Epidermal melanocyte (primary cell): ENCODE data around the gene ERGIC1.
"Not testable (repeated sequence)": the region's sequence is repeated elsewhere in the genome, so short reads cannot be mapped to it uniquely, and the experiment has no call there.

Source experiments
- DNase-seq: peaks from one replicate; pipeline ENCODE4 v3.0.0; 2011; ENCODE audit warnings: low spot score; ENCODE audit not compliant: insufficient read length

Gene ERGIC1

DNA sequence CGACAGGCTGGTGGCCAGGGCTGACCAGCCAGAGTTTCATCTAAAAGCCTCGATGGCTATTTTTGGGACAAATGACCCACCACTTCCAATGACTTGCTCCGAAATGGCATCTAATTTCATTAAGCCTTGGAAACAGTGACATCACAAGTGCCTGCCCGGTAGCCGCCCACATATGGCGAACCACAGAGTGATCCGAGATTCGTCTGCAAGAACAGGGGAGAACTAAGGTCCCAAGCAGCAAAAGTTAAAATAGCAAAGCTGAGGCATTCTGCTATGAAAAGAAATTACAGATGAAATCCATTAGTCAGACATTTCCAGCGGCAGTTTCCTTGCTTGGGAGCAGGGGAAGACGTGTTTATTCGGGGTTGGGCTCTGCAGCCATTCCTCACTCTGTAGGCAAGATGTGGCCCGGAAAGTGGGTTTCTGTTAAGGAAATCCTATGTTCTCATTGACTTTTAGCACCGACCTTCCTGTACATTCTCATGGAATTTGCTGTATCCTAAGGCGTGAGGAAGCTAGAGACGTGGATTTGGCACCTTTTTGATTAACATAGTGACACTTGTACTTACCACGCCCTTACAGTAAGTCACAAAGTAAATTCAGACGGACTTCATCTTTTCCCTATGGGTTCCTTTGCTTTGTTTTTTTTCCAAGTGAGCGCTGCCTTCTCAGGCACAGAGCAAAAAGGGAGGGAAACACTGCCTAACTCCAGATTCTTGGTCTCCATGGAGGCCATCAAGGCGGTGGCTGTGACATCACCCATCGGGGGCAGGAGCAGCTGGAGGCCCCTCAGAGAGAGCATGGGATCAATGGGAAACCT, 45.1 kb downstream of the ERGIC1 start:
- no peak for DNase-seq

DNA sequence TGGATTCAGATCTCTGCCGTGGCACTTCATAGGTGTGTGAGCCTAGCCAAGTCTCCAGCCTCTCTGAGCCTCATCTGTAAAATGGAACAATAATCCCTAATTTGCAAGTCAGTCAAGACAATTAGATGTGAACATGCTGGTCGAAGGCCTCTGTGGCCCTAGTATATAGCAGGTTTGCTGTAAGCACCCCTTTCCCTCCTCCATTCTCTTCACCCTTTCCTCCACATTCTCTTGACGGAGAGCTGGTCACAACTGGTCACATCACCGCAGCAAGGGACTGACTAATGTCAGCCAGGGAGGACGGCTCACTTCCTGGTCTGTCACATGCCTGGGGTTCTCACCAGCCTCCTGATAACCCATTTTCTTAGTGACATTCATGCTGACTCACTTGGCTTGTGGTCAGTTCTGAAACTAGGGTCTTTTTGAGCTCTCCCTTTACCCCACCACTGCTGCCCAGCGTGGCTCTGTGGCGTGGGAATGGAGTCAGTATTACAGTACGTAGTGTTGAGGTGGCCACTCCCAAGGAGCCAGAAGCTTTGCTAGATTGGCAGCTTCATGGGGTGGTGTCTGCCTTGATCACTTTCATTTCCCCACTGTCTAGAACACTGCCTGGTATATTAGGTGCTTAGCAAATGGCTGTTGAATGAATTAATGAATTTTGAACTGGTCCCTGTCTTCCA, 47.8 kb downstream of the ERGIC1 start:
- no peak for DNase-seq

DNA sequence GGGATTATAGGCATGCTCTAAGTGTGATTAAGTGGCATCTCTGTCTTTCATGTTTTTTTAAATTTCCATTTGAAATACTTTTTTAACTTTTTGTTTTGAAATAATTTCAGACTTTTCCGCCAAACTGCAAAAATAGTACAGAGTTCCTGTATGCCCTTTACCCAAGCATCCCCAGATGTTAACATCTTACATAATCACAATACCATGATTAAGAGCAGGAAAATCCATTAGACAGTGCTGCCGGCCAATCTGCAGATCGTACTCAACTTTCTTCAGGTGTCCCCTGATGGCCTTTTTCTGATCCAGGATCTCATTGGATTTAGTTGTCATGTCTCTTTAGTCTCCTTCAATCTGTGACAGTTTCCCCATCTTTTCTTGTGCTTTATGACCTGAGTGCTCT, 49.0 kb downstream of the ERGIC1 start:
- DNase-seq: no peak

DNA sequence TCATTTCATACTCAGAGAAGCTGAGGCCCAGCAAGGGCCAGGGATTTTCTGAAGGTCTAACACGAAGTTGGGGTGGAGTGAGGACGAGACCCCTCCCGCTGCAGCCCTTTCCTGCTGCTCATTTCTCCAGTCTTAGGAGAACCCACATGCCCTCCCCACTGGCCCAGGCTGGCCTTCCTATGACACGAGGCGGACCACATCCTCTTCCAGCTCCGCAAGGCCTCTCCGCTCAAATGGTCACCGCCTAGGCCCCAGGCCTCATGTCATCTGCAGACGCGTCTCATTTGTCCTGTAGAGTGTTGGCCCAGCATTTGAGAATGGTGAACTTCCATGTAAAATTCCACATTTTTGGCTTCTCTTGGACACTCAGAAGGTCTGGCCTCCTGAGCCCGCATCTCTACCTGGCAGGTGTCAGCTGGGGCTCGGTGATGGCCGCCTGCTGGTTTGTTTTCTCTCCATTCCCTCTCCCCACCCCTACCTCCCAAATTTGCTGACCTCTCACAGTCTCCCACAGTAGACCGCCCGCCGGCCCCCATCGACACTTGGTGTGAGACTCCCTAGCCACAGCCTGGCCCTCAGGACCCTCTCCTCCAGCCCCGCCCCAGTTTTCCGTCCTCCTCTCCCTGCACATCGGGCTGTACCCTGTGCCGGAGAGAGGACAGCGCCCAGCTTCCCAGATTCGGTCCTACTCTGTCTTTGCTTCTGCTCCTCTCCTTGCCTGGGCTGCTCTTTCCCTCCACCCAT, 51.7 kb downstream of the ERGIC1 start:
- no peak for DNase-seq

DNA sequence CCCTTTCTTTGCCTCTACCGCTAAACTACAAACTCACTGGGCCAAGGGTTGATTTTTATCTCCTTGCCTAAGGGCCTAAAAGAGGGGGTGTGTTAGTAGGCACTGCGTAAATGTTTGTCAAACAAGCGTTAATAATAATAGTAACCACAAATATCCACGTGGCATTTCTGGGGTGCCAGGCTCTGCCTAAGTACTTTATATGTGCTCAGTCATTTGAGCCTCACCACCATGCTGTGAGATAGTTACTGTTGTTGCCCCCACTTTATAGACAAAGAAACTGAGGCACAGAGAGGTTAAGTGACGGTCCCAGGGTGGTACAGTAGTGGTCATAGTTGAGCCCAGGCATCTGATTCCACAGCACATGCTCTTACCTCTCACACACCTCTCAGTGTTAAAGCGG, 52.4 kb downstream of the ERGIC1 start:
- DNase-seq: no peak

DNA sequence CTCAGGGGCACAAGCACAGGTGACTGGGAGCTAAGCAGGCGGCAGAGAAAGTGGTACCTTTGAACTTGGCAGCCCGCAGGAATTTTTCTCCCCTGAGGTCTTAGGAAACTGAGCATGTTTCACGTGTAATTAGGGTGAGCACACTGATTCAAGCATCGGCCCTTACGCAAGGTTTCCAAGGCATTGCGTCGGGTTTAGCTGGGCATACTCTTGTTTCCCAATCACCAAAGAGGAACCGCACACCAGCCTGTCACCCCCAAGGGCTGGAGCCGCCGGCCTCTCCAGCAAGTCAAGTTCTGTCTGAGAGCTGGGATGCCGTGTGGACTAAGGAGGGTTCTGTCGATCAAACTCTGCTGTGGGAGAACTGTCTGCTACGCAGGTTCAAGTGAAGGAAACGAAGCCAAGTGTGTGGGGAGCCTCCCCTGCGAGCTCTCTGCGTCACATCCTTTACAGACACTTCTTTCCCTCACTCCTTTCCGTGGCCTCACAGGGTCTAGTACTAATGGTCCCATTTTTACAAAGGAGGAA, 53.0 kb downstream of the ERGIC1 start:
- no peak for DNase-seq

DNA sequence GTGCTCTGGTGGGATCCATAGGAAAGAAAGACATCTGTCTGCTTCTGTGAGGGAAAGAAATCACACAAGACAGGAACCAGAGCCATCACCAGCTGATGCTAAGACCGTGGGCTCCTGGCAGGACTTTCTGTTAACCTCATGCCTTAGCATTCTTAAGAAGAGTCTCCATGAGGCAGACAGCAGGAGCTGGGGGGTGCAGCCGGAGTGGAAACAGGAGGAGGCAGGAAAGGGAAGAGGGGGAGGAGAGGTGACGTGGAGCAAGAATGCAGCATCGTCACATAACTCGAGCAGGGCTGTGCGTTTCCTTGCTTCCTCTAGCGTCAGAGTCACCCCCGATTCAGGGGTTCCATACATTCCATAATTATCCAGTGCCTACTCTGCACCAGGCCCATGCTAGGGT, 53.6 kb downstream of the ERGIC1 start:
- DNase-seq: no peak

DNA sequence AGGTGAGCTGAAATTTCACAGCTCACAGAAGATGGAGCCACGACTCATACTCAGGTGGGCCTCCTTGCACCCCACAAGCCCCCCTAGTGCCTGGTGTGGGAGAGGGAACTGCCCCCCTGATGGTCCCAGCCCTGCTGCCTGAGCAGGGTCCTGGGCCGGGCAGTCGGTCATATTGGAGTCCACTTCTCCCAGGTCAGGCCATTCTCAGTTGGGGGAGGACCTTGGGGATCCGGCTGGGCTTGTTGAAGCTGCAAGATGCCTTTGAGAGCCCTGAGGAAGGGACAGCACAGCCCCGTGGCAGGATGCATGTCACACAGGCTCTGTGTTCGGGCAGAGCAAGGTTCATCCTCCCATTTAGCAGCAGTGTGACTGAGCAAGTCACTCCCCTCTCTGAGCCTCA, 56.6 kb downstream of the ERGIC1 start:
- no peak for DNase-seq

DNA sequence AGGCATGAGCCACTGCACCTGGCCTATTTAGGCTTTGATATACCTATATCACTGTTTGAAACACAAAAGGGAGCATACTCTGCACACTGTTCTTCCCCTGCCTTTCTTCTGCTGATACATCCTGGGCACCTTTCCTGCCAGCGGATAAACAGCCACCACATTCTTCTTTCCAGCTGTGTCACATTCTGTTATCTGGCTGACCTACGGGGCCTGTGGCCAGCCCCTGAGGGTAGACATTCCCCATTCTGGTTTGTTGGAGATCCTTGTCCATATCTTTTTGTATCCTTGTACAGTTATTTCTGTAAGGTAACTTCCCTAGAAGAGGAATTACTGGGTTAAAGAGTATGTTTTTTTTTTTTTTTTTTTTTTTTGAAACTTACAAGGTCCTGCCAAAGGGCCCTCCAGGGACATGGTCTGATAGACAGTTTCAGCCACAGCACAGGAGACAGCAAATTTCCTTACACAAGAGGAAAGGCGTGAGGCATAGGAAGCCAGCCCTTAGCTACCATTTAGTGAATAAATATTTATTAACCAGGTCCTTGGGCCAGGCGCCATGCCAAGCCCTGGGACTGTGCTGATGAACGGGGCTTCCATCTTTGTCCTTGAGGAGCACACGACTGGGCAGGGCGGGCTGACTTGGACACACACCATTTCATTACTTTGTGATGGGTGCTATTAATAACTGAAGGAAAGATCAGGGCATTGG, 57.8 kb downstream of the ERGIC1 start:
- no peak for DNase-seq

DNA sequence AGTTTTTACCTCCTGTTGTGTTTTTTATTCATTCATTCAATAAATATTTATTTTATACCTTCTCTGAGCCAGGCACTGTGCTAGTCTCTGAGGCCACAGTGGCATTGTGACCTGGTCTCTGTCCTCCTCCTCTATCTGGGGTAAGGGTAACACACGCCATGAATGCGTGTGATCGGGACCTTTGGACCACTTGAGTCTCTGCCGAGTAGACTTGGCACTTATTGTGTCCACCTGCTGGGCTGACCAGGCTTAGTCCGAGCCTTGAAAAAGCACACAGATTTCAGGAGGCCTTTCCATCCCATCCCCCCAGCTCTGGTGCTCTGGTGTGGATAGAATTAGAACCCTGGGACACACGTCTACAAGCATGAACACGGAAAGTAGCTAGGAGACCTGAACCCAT, 58.7 kb downstream of the ERGIC1 start:
- DNase-seq: no peak

DNA sequence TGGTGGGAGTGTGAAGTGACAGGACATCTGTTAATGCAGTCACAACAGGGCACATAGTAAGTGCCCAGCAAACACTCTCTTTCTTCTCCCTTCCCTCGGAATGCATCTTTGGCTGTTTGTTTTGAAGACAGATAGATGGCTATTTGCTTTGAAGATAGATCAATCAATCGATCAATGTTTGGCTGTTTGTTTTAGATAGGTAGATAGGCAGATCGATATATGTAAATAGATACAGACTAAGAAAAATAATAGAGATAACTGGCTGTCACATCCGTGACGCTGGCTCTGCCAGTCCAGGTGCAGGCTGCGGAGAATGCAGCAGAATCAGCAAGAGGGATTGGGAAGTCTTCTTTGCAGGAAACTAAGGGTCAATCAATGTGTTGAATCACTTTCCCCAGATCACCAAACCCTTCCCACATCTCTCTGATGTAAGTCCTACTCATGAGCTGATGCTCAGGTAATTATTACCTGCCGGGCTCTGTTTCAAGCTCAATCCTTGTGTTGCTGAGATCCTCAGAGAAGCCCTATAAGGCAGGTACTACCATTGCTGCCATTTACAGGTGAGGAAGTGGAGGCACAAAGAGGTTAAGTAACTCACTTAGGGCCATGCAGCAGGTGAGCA, 60.8 kb downstream of the ERGIC1 start:
- DNase-seq: no peak

DNA sequence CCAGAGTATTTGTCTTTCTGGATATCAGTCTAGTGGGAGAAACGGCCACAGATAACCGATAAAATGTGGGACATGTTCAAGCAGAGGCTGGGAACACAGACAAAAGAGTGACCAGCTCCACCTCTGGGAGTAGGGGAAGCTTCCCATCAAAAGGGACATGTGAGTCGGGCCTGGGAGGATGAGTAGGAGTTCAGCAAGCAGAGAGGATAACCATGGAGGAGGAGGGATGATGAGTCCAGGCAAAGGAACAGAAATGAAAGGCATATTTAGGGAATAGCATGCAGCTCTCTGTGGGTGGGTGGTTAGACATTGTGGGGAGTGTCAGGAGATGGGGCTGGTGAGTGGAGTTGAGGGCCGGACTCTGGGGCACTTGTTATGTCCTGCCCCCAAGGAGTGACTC, 61.5 kb downstream of the ERGIC1 start:
- DNase-seq: no peak

DNA sequence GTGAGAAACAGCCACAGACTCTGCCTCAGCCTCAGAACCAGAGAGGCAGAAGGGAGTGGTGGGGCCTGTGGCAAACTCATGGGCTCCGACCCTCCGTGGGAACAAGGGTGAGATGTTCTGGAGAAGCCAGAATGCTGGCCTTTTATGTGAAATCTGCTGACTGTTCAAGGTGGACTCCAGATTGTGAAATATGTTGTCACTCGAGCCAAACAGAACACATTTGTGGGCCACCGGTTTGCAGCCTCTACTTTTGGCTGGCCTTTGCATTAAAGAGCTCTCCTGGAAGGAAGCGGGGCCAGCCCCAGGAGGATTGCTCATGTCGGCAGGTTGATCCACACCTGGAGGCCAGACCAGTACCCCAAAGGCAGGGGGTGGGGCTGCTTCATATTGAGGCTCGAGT, 62.4 kb downstream of the ERGIC1 start:
- DNase-seq: no peak

DNA sequence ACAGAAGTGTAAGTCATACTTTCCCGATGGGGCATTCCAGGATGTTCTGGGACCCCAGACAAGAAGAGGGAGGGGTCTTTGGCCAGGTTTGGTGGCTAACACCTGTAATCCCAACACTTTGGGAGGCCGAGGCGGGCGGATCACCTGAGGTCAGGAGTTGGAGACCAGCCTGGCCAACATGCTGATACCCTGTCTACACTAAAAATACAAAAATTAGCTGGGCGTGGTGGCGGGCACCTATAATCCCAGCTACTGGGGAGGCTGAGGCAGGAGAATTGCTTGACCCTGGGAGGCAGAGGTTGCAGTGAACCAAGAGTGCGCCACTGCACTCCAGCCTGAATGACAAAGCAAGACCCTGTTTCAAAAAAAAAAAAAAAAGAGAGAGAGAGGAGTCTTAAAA, 63.0 kb downstream of the ERGIC1 start:
- not testable (repeated sequence) for DNase-seq

DNA sequence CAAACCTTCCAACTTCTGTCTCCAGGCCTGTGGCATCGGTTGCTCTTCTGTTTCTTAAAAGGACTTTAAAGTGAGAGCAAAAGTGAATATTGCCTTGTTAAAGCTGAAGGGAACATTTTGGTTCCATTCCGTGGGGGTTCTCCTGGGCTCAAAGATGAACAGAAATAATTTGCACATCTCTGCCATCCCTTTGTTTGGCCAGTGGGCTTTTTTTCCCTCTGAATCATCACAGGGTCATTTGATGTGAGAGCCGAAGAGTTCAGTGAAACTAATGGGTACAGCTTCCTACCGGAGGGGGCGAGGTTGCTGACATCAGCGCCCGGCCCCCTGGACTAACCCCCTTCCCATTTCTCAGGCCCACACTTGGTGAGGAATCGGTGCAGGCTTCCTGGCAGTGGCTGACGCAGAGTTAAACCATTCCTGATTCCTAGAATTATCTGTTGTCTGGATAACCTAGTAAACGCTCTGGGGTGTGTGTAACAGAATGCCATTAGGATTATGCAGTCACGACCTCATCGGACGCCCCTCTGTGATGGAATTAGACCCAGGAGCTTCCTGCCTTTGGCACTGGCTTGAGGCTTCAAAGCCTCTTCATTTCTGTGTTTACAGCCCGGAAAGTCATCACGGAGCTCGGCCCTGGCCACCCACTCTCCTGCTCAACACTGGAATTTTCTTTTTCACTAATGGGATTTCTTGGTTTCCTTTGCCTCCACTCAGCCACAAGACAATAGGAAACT, 63.6 kb downstream of the ERGIC1 start:
- no peak for DNase-seq

DNA sequence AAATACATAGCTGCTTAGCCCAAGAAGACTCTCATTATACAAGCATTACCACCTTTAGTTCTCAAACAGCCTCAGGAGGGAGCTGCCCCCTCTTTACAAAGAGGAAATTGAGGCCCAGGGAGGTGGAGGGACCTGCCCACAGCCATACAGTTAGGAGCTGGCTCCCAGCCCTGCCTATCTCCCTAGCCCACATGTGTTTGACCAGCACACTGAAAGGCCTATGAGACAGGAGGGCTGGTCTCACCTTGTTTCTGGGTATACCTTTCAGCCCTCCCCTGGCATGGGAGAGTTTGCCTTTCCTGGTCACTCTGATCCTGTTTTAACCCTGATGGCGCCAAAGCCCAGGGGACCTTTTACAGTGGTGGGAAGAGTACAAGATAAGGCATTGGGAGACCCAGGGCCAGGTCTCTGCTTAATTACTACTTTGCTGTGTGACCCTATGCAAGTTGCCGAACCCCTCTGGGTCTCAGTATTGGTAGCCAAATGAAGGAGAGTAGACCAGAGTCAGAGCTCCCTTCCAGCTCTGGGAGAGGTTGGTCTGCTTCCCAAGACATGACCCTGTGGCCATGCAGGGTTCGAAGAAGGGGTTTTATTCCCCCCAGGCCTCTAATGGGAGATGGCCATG, 64.3 kb downstream of the ERGIC1 start:
- no peak for DNase-seq

DNA sequence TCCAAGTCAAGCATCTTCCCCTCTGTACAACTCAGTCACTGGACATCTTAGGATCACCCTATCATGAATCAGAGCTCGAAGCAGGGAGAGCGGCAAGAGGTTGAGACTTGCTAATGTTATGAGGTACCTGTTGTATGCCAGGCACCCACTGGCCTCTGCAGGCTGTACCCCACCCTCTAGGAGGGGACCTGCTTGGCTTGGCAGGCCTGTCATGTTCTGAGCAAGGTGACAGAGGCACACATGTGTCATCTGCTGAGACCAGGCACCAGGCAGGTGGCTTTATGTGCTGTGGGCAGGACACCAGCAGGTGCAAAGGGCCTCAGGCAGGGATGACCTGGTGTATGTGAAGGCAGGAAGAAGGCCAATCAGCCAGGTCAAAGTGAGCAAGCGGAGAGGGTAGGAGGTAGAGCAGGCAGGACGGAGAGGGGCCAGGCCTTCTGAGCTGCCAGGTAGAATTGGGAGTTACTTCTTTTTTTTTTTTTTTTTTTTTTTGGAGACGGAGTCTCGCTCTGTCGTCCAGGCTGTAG, 64.9 kb downstream of the ERGIC1 start:
- DNase-seq: no peak

DNA sequence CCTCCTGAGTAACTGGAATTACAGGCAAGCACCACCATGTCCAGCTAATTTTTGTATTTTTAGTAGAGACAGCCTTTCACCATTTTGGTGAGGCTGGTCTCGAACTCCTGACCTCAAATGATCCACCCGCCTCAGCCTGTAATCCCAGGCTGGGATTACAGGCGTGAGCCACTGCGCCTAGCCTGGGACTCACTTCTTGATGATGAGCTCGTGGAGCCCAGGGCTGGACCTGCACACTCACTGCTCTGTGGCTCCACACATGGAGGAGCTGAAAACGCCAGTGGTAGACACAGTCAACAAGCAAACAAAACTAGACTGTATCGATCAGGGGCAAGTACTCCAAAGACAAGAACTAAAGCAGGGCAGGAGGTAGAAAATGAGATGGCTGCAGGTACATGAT, 65.4 kb downstream of the ERGIC1 start:
- DNase-seq: no peak

DNA sequence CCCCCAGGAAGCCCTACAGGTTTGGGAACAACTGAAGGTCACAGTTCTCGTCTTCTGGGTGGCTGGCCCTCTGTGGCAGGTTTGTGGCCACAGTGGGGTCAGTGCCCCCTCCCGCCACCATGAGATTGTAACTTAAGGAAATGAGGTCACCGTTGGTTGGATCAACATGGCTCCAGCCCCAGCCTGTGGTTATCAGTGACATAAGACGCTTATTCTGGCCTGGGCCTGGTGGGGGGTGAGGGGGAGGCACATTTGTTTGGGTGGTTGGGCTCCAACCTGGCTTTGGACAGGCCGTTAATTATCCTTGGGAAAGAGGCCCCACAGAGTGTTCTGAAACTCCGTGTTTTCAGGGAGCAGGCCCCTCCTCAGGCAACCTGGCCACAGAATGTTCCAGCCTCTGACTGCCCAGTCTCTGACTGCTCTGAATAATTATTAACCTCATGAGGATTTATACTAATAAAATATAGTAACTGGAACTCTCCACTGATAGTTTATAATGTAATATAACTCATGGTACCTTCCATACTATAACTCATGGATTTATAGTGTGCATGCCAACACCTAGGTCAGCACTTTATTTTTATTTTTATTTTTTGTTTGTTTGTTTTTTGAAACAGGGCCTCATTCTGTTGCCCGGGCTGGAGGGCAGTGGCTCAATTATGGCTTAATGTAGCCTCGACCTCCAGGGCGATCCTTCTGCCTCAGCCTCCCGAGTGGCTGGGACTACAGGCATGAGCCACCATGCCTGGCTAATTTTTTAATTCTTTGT, 67.1 kb downstream of the ERGIC1 start:
- no peak for DNase-seq
